K562 (cell line): Measurements from ENCODE around the gene TMEM185B. TPM values are rescaled to one million over a fixed set of nuclear protein-coding genes. Genes with fewer than 3 reads are reported as not detected.

Experiments
- ATAC-seq: fragments of 200-7000 bp; cut with Tn5 transposase; 3 replicates; pipeline ENCODE4 v1.9.1; 2020; ENCODE audit warnings: moderate library complexity
- BruUV-seq: library from RNA; stranded (reverse); fragments of 400-500 nt; replicated peaks from 2 replicates; lab custom pipeline; 2021; lab: Mats Ljungman, UMichigan
- CTCF ChIA-PET: fragments of 300-600 bp; formaldehyde crosslinking; extraction: SDS; loops from one replicate; lab custom pipeline; 2021; ENCODE audit warnings: low intra/inter-chr PET ratio; lab: Yijun Ruan, JAX
- POLR2A ChIA-PET: fragments of 300-600, 350-650 bp; sonication (Branson Sonifier 250); formaldehyde crosslinking; extraction: SDS; loops from one replicate; lab custom pipeline; 2021; ENCODE audit warnings: antibody characterized with exemption, inconsistent platforms; lab: Yijun Ruan, JAX
- DNase-seq, 4 experiments: peaks; one replicate each; pipeline versions ENCODE4 v3.0.0 to v3.0.0-alpha.2; 2011 to 2018; ENCODE audit warnings: low spot score in 3 of 4, mixed read lengths in 3 of 4; ENCODE audit errors: extremely low read depth in 1 of 4
- FAIRE-seq: peaks from 2 replicates; lab custom pipeline; 2011; peaks lifted over from hg19 to GRCh38; lab: Jason Lieb, UNC
- H2AFZ ChIP-seq: 2 replicates; pipeline ENCODE4 v1.6.0; 2011; ENCODE audit warnings: low read depth, low read length, control low read depth, inconsistent platforms
- H3K27ac ChIP-seq: fragments of 200-600 bp; 3 replicates; pipeline ENCODE4 v1.8.0; 2011; ENCODE audit warnings: low read depth, mild to moderate bottlenecking, control low read depth, inconsistent platforms, low read length, moderate library complexity, mixed read lengths; ENCODE audit errors: extremely low read depth
- H3K27me3 ChIP-seq, 2 experiments: fragments of 300-600 bp in 1 of 2; 2 replicates in 1 of 2; 3 replicates in 1 of 2; pipeline versions ENCODE4 v1.6.0 to v1.8.0; 2011; ENCODE audit warnings: inconsistent platforms in 2 of 2, low read length in 2 of 2, mild to moderate bottlenecking in 1 of 2, mixed read lengths in 1 of 2, moderate library complexity in 1 of 2; ENCODE audit not compliant: control insufficient read depth in 2 of 2, insufficient read depth in 2 of 2
- H3K36me3 ChIP-seq: fragments of 300-600 bp; 3 replicates; pipeline ENCODE4 v1.8.0; 2011; ENCODE audit warnings: mild to moderate bottlenecking, low read length, inconsistent platforms; ENCODE audit not compliant: control insufficient read depth, insufficient read depth
- H3K4me1 ChIP-seq, 2 experiments: fragments of 200-600 bp in 1 of 2; replicated peaks in 1 of 2; 2 replicates in 1 of 2; 3 replicates in 1 of 2; pipeline versions ENCODE4 v1.5.1 to v1.8.0; 2011; ENCODE audit warnings: inconsistent platforms in 2 of 2, low read length in 2 of 2, mild to moderate bottlenecking in 1 of 2, mixed read lengths in 1 of 2, moderate library complexity in 1 of 2; ENCODE audit not compliant: control insufficient read depth in 2 of 2, insufficient read depth in 2 of 2
- H3K4me2 ChIP-seq: 2 replicates; pipeline ENCODE4 v1.6.1; 2011; ENCODE audit warnings: low read length, control low read depth, inconsistent platforms, mixed read lengths; ENCODE audit not compliant: insufficient read depth
- H3K4me3 ChIP-seq: fragments of 200-600 bp; sonication (generic), shearing (Covaris generic); 2 replicates; pipeline ENCODE4 v1.5.1; 2016; ENCODE audit warnings: control low read depth, inconsistent platforms
- H3K79me2 ChIP-seq: fragments of 200-600 bp; 3 replicates; pipeline ENCODE4 v1.8.0; 2011; ENCODE audit warnings: low read length, inconsistent platforms; ENCODE audit not compliant: control insufficient read depth, insufficient read depth
- H3K9ac ChIP-seq, 2 experiments: 2 replicates each; pipeline versions ENCODE4 v1.6.0 to v1.6.1; 2011; ENCODE audit warnings: low read depth in 2 of 2, low read length in 2 of 2, control low read depth in 1 of 2, inconsistent platforms in 1 of 2, mild to moderate bottlenecking in 1 of 2, mixed read lengths in 1 of 2; ENCODE audit not compliant: insufficient read depth in 1 of 2
- H3K9me1 ChIP-seq: one replicate; pipeline ENCODE4 v1.6.0; 2011; ENCODE audit warnings: inconsistent platforms, mild to moderate bottlenecking, low read length, moderate library complexity; ENCODE audit not compliant: control insufficient read depth, insufficient read depth
- H3K9me3 ChIP-seq: replicated peaks from 2 replicates; pipeline ENCODE4 v1.5.1; 2011; ENCODE audit warnings: low read depth, low read length, inconsistent platforms; ENCODE audit not compliant: control insufficient read depth, insufficient read depth
- H4K20me1 ChIP-seq: replicated peaks from 2 replicates; pipeline ENCODE4 v1.6.1; 2011; ENCODE audit warnings: low read length, inconsistent platforms, mixed read lengths; ENCODE audit not compliant: control insufficient read depth, insufficient read depth
- ASH1L ChIP-seq: fragments of 450-650 bp; IDR thresholded peaks from 2 replicates; pipeline ENCODE4 v1.6.1; 2018; ENCODE audit warnings: borderline replicate concordance, mild to moderate bottlenecking, low read depth; ENCODE audit not compliant: partially characterized antibody
- CREB1 ChIP-seq, 2 experiments: sonication (generic) in 1 of 2; formaldehyde crosslinking in 1 of 2; IDR thresholded peaks; 2 replicates each; pipeline versions ENCODE4 v1.6.1 to v1.8.0; 2012 to 2022; ENCODE audit warnings: inconsistent platforms in 1 of 2, mild to moderate bottlenecking in 1 of 2, missing genetic modification reagents in 1 of 2, moderate library complexity in 1 of 2
- DIDO1 ChIP-seq: fragments of 450-650 bp; IDR thresholded peaks from 2 replicates; pipeline ENCODE4 v1.6.1; 2016; ENCODE audit warnings: low read depth, missing biosample characterization, missing genetic modification characterization
- ELF4 ChIP-seq: fragments of 450-650 bp; formaldehyde crosslinking; IDR thresholded peaks from 2 replicates; pipeline ENCODE4 v1.4.0; 2022; ENCODE audit warnings: missing genetic modification characterization
- EP300 ChIP-seq: IDR thresholded peaks from 2 replicates; pipeline ENCODE4 v1.6.1; 2012; ENCODE audit warnings: low read length, improper control_type of control experiment
- HEY1 ChIP-seq: fragments of 250-450 bp; sonication (Bioruptor Pico); IDR thresholded peaks from 2 replicates; pipeline ENCODE4 v1.5.0; 2020; ENCODE audit warnings: mild to moderate bottlenecking, moderate library complexity, borderline replicate concordance
- NKRF ChIP-seq: fragments of 450-650 bp; IDR thresholded peaks from 2 replicates; pipeline ENCODE4 v1.6.1; 2016; ENCODE audit warnings: borderline replicate concordance
- NR4A1 ChIP-seq, 2 experiments: fragments of 250-450 bp in 1 of 2; fragments of 450-650 bp in 1 of 2; sonication (Bioruptor Pico) in 1 of 2; IDR thresholded peaks; 2 replicates each; pipeline versions ENCODE4 v1.4.0 to v1.6.1; 2016 to 2020; ENCODE audit warnings: mild to moderate bottlenecking in 2 of 2, missing compliant biosample characterization in 1 of 2, missing genetic modification characterization in 1 of 2, moderate library complexity in 1 of 2
- PHF20 ChIP-seq: fragments of 450-650 bp; IDR thresholded peaks from 2 replicates; pipeline ENCODE4 v1.6.1; 2018; ENCODE audit not compliant: partially characterized antibody
- RBBP5 ChIP-seq: fragments of 200-600 bp; sonication (generic); IDR thresholded peaks from 2 replicates; pipeline ENCODE4 v1.6.1; 2012; ENCODE audit warnings: borderline replicate concordance, mild to moderate bottlenecking, low read length, control low read depth, inconsistent platforms; ENCODE audit not compliant: insufficient read depth, poor library complexity, severe bottlenecking
- SIN3B ChIP-seq: fragments of 450-650 bp; IDR thresholded peaks from 2 replicates; pipeline ENCODE4 v1.6.1; 2017; ENCODE audit warnings: low read depth, mild to moderate bottlenecking, moderate library complexity
- TEAD4 ChIP-seq, 2 experiments: sonication (generic) in 1 of 2; formaldehyde crosslinking in 1 of 2; IDR thresholded peaks; 2 replicates each; pipeline versions ENCODE4 v1.6.1 to v1.8.0; 2012 to 2022; ENCODE audit warnings: borderline replicate concordance in 1 of 2, inconsistent platforms in 1 of 2, low read length in 1 of 2, mild to moderate bottlenecking in 1 of 2, missing genetic modification reagents in 1 of 2
- UBTF ChIP-seq, 2 experiments: IDR thresholded peaks; 2 replicates each; pipeline ENCODE4 v1.6.1; 2012; ENCODE audit warnings: improper control_type of control experiment in 2 of 2, low read depth in 2 of 2, low read length in 2 of 2, borderline replicate concordance in 1 of 2
- ZNF134 ChIP-seq: fragments of 250-450 bp; sonication (Bioruptor Pico); conservative IDR thresholded peaks from 2 replicates; pipeline ENCODE4 v1.4.0; 2020
- ZNF583 ChIP-seq: fragments of 250-450 bp; sonication (Bioruptor Pico); IDR thresholded peaks from 2 replicates; pipeline ENCODE4 v1.4.0; 2020
- WGBS: fragments of 100-300 bp; shearing (Covaris generic); methylation state at CpG from one replicate; pipeline ENCODE4 v1.1.6; 2016; ENCODE audit warnings: low coverage, mixed read lengths; ENCODE audit not compliant: insufficient coverage; ENCODE audit errors: missing lambda C conversion rate; 5-methylcytosine and 5-hydroxymethylcytosine counted together
- in situ Hi-C: fragments of 300-500 bp; cut with MboI; formaldehyde crosslinking; loops from 4 replicates; pipeline ENCODE4 v1.15.0; 2018; ENCODE audit warnings: inconsistent platforms, mixed read lengths
- intact Hi-C: fragments of 100-400 bp; cut with micrococcal nuclease; formaldehyde crosslinking; loops from 2 replicates; pipeline ENCODE4 v1.14.2; 2022
- polyA plus RNA-seq, 8 experiments: library from polyadenylated mRNA; depleted of rRNA in 4 of 8; stranded (reverse) in 5 of 8; unstranded in 3 of 8; fragments of >200 nt; fragmentation: Nextera tagmentation in 2 of 8; fragmentation: Illumina TruSeq in 1 of 8; extraction: Ambion mirVana in 2 of 8; extraction: Trizol in 1 of 8; gene quantifications; 2 replicates each; pipeline versions ENCODE4 v1.2.1 to v1.2.3, GENCODE V29; 2011 to 2014; ENCODE audit warnings: inconsistent platforms in 1 of 8, missing spikeins in 1 of 8
- total RNA-seq, 7 experiments: library from RNA; depleted of rRNA in 6 of 7; stranded (reverse); fragments of >200 nt in 6 of 7; fragmentation: Illumina TruSeq in 2 of 7; extraction: Trizol in 2 of 7; gene quantifications; 2 replicates each; pipeline versions ENCODE4 v1.2.1 to v1.2.3, GENCODE V29; 2011 to 2021; ENCODE audit warnings: low replicate concordance in 1 of 7

The TMEM185B gene
- total and polyA plus RNA-seq, 9 of the 15 experiments (the other 6 are each of a cell fraction or from before 2014, with no cell fraction given): 2.9 to 28.2 (median 11.5) TPM

GRCh38 chr2:120252225-120253020, 29.2 kb upstream of the TMEM185B start, which contains the start of gene RALB:
Gene RALB, plus strand, starts transcription at chr2:120252852. Its CDS starts 25,813 bp downstream, at chr2:120278665.
- H3K4me2 ChIP-seq: peak within 1 kb of the TSS; percentile 94
- TF ChIP-seq TEAD4 (IDR thresholded peaks at IDR 0.05; ENCODE audit: low read length) (no peak), TEAD4 (CRISPR knock-in tag; IDR thresholded peaks at IDR 0.05; ENCODE audit: borderline replicate concordance) (no peak), CREB1 (IDR thresholded peaks at IDR 0.05) (peak; percentile 33; the same call in 1 of the 2 replicates), CREB1 (CRISPR knock-in tag; IDR thresholded peaks at IDR 0.05) (no peak), ZNF583 (no peak; the same call in 1 of the 2 replicates), ZNF134 (CRISPR knock-in tag) (0 out of 2 replicates have a peak, but pooled peaks have one; percentile 22), ASH1L (peak; percentile 69), NKRF (0 out of 2 replicates have a peak, but pooled peaks have one; percentile 48), HEY1 (CRISPR knock-in tag) (no peak), RBBP5 (no peak), SIN3B (0 out of 2 replicates have a peak, but pooled peaks have one; percentile 49), PHF20 (no peak), ELF4 (CRISPR knock-in tag) (peak; percentile 58; the same call in 1 of the 2 replicates), NR4A1 (CRISPR knock-in tag; IDR thresholded peaks at IDR 0.05) (no peak), NR4A1 (tag; IDR thresholded peaks at IDR 0.05) (0 out of 2 replicates have a peak, but pooled peaks have one; percentile 53), UBTF (IDR thresholded peaks at IDR 0.05; ENCODE audit: borderline replicate concordance in 1 of 2, low read depth in 2 of 2, low read length in 2 of 2) (no peak), EP300 (no peak; the same call in 1 of the 2 replicates), DIDO1 (tag) (no peak)

More at GRCh38 chr2:120252225-120253020, 29.2 kb upstream of the TMEM185B start, which contains the start of gene RALB:
- intact Hi-C loops (loop anchor here (1.0 to 2.0 kb wide), 3 partner anchors 29 to 60 kb away; partner anchors contain the start of gene TMEM185B), in situ Hi-C loops (no loop called here)
- BruUV-seq: TSS peak; percentile 93
- Histone ChIP-seq H3K79me2 (peaks cover 43% of the 10 kb centered on the region), H3K9ac (peak within 1 kb of the TSS; percentile 77 to 93), H4K20me1 (no peaks in the 10 kb centered on the region), H3K4me1 (peaks cover 23 to 25% of the 10 kb centered on the region in 2 experiments), H3K4me3 (peak within 1 kb of the TSS; percentile 76), H3K27ac (peak within 1 kb of the TSS; percentile 75), H2AFZ (peak within 1 kb of the TSS; percentile 92), H3K36me3 (peaks cover 2% of the 10 kb centered on the region; the same call in 1 of the 3 replicates), H3K9me3 (peaks cover 2% of the 10 kb centered on the region; the same call in 1 of the 2 replicates), H3K27me3 (peaks cover 0 to 6% of the 10 kb centered on the region in 2 experiments; a peak in 3 of 5 replicates), H3K9me1 (no peaks in the 10 kb centered on the region)
- POLR2A ChIA-PET: interaction anchor here (0.6 to 3.5 kb wide), 3 partner anchors 9 to 12 kb away, joined by 3 to 15 read pairs (median 5); no protein-coding TSS in a partner anchor
- CTCF ChIA-PET: interaction anchor here (0.6 kb wide), 1 partner anchor 61 kb away, joined by 4 read pairs; no protein-coding TSS in a partner anchor
- ATAC-seq (peak; percentile 93), FAIRE-seq (peak; percentile 95), DNase-seq (peak; percentile 96 to 99 (median 98))
- 1% methylated on average over 53 of the region's 71 CpGs for WGBS
